DMS153 (cell line): ENCODE measurements around the gene ZFP64.
"Not testable (repeated sequence)": the region's sequence is repeated elsewhere in the genome, so short reads cannot be mapped to it uniquely, and the experiment has no call there.

Experiments used
- DNase-seq: peaks from one replicate; lab custom pipeline; 2025; lab: John Stamatoyannopoulos, UW

The ZFP64 gene

DNA sequence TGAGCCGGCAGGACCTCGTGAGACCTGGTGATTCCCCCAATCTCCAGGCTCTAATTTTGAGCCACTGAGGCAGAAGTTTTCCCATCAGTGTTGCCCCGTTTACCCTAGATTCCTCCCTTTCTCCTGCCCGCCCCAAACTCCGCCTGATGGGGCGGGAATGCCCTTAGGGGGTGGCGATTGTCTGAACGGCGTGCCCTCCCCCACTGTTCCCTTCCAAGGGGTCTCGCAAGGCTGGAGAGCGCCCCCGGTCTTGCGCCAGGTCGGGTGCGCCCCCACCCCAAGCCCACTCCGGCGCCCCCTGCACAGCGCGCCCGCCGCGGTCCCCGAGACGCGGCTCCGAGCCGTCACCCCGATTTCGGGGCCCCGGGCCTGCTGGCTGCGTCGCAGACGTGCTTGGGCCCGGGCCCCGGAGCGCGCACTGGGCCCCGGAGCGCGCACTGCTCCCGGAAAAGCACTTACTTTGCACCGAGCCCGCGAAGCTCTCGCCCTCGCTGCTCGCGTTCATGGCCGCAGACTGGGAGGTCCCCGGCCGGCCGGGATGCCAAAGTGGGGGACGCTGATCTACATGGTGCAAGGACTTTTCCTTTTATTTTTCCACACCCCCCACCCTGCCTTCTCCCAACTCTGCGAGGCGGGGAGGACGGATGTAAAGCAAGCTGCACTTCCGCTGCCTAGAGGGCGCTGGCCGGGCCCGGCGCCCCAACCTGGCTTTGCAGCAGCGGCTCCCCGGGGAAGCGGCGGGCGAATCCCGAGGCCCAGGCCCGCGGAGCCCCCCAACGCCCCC is at the start of gene ZFP64:
Gene ZFP64 (minus strand): TSS at position 648 of the 784 bp plus-strand sequence. CDS start 143 bp downstream, at position 505.
- DNase-seq, result peak; percentile 67

DNA sequence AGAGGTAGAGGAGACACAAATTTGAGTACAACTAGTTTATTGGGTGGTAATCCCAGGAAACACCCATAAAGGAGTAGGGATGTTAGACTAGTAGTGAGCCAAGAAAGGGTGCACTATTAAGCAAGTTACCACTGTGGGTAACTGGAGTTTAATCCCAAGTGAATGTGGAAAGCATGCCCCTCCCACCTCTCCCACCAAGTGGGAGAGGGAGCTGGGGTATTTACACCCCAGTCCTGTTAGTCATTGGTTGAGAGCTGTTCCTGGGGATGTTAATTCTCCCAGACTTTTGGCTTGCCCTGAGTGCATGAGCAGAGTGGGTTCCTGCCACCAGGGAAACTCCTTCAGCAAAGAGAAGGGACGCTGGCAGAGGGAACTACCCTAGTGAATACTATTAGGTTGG is 49.2 kb upstream of the ZFP64 start:
- DNase-seq, result no peak

DNA sequence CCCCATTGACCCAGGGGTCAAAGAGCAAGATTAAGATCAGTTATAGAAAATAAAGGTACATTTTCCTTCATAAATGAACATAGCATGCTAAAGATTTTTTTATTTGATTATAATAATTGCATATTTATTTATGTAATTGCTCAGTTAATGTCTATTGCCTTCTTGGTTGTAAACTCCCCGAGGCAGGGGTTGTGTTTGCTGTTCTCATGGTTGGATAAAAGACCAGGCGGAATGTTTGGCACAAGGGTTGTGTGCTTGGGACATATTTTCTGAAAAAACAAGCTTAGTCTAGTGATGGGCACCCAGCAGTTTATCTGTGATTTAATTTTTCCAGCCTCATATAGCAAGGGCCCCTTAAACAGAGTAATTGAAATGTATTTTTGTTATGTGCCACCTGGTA is 47.5 kb upstream of the ZFP64 start:
- no peak for DNase-seq

DNA sequence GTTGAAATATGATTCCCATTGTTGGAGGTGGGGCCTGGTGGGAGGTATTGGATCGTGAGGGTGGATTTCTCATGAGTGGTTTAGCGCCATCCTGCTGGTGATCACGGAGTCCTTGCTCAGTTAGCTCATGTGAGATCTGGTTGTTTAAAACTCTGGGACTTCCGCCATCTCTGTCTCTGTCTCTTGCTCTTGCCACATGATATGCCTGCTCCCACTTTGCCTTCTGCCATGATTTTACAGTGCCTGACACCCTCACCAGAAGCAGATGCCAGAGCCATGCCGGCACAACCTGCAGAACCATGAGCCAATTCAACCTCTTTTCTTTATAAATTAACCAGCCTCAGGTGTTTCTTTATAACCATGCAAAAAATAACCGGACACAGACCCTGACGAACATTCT is 44.7 kb upstream of the ZFP64 start:
- no peak for DNase-seq

DNA sequence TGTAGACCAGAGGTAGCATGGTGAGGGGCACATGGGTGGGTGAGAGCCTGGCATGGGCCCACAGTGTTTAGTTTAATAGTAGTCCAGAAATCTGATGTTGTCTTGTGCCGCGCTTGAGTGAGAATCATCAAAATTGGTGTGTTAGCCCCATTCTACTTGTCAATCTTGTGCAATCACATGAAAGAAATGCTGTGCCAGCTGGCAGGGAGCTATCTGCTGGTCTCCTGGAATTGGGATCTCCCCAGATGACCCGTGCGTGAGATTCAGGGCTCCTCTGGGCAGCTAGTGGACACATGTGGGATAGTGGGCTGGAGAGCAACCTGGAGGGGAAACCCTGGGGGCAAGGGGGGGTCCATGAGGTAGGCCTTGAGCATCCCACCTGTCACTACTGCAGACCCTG is 43.5 kb upstream of the ZFP64 start:
- no peak for DNase-seq

DNA sequence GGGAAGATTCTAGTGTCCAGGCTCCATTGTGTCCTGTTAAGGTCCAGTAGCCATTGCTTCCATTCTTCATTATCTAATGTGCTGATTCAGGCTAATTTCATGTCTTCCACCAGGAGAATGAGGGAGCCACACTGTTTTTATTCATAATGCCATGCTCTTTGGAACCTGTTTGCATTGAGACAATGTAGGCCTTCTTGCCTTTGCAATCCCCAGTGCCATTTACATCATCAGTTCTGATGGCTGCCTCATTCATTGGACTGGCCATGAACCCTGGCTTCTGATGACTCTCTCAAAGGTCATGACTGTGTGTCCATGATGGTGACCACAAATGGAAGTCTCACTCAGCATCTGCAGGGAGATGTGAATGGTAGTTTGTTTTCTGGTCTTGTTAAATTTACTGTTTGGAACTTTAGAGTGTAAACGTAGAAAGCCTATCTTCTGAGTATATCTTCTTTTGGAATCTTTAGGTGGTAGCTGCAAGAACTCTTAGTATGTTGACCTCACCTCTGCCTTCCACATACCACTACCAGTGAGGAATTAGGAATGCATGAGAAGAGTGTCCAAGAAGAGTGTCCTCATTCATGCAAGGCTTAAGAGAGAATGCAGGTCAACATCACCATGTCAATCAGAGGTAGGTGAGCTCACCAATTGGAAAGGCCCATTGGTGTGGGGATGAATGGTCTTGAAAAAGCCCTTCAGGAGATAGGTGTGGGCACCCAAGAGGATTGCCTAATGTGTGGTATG is 42.9 kb upstream of the ZFP64 start:
- no peak for DNase-seq

DNA sequence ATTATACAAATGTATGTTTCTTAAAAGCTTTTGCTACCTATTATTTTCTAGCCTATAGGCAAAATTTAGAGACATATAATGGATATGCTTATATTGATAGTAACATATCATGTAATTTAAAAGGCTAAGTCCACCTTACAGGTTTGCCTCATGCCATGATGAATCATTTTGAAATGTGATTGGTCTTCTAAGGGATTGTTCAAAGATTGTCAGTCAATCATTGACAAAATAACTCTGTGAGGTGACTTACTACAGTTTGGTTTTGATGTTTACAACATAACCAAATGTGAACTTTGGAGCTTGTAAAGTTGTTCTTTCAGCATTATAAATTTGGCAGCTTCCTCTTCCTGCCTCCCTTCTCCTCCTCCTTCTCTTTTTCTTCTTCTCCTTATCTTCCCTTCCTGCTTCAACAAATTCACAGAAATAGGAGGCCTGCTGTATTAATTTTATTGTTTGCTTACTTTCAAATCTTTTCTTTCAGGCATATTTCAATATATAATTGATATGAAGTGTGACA is 39.7 kb upstream of the ZFP64 start:
- DNase-seq, result no peak

DNA sequence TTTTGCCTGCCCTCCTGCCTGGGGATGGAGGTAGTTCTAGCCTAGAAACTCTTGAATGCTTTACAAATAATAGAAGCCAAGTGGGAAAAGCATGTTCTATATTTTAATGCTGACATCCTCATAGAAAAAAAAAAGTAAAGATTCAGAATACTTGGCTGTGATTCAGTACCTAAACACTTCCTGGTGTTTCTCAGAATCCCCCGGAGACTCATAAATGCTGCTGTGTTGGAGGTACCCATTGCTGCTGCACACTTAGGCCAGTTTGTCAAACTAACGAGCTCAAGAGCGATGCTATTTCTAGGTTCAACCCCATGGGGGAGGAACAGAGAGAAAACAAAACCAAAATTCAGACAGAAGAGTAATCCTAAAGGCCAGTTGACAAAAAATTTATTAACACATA is 38.8 kb upstream of the ZFP64 start:
- peak; percentile 80 for DNase-seq

DNA sequence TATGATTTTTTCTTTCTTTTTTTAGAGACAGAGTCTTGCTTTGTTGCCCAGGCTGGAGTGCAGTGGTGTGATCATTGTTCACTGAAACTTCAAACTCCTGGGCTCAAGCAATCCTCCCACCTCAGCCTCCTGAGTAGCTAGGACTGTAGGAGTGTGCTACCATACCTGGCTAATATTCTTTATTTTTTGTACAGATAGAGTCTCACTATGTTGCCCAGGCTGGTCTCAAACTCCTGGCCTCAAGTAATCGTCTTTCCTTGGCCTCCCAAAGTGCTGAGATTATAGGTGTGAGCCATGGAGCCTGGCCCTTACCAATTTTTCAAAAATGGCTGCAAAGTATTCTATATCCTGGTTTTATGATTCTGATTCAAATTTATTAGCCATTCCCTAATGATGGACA is 37.8 kb upstream of the ZFP64 start:
- not testable (repeated sequence) for DNase-seq

DNA sequence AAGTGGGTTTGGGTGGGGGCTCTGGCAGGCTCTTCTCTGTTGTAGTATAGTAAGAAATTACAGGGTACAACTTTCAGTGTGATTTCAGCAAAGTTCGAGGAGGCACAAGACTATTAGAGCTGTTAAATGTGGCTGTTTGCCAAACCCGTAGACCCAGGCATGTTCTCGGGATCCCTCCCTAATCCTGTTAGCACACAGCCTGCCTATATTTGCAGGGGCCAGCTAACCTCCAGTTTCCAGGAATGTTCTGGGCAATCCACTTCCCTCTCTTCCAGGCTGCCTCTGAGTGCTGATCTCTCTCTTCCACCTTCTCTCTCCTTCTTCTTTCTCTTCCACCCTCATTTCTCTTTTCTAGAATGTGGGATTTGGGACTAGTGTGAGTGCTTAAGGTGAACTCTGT is 34.8 kb upstream of the ZFP64 start:
- DNase-seq, result no peak

DNA sequence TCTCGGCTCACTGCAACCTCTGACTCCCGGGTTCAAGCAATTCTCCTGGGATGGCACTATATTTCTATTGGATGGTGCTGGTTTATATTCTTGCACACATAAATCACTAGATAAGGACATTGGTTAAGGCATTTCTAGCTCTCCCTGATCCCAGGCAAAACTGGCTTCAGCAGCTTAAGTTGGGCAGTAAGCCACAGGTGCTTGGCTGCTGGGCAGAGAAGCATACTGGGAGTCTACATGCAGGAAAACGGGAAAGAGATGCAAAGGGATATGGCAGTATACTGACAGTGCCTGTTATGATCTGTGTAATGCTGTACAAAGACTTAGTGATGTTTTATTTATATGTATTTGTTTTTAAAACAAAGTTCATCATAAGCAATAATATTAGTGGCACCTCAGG is 33.3 kb upstream of the ZFP64 start:
- DNase-seq, result no peak

DNA sequence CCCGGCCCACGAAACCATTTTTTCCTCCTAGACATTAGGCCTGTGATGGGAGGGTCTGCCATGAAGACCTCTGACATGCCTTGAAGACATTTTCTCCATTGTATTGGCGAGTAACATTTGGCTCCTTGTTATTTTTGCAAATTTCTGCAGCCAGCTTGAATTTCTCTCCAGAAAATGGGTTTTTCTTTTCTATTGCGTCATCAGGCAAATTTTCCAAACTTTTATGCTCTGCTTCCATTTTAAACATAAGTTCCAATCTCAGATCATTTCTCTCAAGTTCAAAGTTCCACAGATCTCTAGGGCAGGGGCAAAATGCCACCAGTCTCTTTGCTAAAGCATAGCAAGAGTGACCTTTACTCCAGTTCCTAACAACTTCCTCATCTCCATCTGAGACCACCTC is 29.8 kb upstream of the ZFP64 start:
- not testable (repeated sequence) for DNase-seq

DNA sequence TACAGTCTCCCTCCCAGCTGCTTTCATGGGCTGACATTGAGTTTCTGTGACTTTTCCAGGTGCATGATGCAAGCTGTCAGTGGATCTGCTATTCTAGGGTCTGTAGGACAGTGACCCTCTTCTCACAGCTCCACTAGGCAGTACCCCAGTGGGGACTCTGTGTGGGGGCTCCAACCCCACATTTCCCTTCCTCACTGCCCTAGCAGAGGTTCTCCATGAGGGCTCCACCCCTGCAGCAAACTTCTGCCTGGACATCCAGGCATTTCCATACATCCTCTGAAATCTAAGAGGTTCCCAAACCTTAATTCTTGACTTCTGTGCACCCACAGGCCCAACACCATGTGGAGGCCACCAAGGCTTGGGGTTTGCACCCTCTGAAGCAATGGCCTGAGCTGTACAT is 29.3 kb upstream of the ZFP64 start:
- not testable (repeated sequence) for DNase-seq

DNA sequence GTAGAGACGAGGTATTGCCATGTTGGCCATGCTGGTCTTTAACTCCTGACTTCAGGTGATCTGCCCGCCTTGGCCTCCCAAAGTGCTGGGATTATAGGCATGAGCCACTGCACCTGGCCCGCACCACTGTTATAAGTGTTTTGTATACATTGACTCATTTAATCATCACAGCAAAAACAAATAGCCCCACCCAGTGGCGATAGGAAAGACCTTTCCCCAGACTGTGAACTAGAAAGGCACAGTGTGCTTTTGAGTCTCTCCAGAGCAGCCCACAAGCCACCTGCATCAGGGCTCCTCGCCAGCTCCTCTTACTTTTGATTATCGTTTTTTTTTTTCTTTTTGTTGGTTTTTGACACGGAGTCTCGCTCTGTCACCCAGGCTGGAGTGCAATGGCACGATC is 27.9 kb upstream of the ZFP64 start:
- DNase-seq, result no peak

DNA sequence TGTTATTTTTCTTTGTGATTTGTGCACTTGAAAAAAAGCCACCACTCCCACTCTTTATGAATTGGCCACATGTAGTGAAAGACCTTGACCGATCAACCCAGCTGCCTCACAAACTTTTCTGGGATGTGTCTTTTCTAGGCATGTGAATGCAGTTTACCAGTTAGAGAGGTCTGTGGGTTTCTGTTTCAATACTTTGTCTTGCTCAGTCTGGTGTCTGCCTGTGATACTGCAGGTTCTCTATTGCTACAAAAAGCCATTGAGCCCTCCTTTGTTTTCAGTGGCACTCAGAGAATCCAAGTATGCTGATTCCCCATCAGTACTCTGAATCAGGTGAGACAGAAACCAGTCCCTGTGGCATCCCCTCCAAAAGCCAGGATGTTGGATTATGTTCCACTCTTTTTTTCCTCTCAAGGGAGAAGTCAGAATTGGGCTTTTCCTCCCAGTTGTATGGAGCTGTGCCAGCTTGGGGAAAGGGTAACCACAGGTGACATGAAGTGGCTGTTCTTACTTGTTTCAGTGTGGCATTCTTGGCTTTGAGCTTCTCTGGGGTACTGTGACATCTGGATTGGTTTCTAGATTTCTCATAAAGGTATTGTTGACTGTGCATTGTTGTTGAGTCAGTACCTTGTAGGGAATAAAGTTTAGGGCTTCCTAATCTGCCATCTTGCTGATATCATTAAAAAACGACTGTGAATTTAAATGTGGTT is 26.3 kb upstream of the ZFP64 start:
- DNase-seq, result no peak

DNA sequence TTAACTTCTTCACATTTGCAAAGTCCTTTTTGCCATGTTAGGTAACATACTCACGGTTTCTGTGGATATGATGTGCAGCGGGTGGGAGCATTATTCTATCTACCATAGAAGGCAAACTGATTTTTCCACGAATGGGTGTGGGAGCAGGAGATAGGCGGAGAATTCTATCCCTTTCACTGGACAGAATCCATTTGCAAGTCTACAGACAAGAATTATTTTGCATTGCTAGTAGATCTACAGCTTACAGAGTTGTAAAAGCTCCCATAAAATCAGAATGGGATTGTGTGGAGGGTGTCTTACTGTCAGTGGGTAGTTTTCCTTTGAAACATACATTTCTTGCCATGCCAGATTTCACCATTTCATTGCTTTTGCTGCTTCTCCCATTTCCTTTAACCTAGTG is 22.4 kb upstream of the ZFP64 start:
- no peak for DNase-seq

DNA sequence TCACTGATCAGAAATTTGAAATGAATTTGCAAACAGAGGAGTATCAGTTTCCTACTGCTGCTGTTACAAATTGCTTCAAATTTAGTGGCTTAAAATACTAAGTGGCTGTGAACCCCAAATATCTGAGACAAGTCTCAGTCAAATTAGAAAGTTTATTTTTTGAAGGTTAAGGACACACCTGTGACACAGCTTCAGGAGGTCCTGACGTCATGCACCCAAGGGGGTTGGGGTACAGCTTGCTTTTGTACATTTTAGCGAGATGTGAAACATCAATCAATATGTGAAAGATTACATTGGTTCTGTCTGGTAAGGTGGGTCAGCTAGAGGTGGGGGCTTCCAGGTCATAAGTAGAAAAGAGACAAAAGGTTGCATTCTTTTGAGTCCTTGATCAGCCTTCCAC is 21.4 kb upstream of the ZFP64 start:
- no peak for DNase-seq

DNA sequence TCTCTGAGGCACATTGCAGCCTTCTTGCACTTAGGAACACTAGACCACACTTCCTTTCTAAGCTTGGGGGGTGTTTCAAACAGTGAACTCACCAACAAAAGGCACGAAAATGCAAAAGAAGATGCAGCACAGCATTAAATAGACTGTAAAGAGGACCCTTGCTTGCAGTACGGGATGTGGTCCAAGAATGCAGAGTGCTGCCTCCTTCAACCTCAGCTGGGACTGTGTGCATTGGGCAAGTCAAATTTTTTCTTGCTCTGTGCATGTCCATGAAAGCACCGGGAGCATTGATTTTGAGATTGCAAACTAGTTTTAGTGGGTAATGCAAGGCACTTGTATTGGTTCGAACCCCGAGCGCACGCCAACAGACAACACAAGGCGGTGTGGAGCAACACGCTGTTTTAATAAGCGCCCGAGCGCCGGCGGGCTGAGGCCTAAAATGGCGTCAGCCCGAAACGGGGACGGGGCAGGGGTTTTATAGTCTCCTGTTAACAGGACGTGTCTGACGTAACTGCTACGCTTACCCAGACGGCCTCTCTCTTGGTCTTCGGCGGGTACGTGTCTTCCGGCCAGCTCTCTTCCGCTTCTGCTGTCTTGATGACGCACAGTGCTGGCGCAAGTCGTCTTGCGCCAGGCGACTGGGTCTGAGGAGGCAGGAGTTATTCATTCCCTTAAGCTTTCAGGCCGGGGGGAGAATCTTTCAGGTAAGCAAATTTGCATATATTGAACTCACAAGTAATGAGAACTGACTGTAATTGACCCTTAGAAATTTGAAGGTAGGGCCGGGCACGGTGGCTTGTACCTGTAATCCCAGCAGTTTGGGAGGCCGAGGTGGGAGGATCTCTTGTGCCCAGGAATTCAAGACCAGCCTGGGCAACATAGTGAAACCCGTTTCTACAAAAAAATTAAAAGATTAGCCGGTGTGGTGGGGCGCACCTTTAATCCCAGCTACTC is 18.7 kb upstream of the ZFP64 start:
- DNase-seq, result no peak

DNA sequence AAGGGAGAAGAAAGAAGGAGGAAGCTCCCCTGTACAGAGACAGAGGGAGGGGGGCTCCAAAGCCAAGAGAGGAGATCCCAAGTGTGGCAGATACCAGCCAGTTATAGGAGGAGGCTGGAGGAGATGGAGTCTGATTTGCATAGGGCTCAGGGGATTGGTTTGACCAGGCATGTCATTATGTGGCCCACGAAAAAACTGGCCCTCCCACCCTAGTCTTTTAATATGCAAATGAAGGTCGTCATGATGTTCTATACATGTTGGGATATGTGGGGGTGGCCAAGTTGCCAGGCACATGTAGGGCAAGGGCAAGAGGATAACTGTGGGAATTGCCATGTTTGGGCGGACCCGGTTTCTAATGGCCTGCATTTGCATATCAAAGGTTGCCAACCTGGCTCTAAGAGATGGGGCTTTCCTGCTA is 17.6 kb upstream of the ZFP64 start:
- DNase-seq, result no peak

DNA sequence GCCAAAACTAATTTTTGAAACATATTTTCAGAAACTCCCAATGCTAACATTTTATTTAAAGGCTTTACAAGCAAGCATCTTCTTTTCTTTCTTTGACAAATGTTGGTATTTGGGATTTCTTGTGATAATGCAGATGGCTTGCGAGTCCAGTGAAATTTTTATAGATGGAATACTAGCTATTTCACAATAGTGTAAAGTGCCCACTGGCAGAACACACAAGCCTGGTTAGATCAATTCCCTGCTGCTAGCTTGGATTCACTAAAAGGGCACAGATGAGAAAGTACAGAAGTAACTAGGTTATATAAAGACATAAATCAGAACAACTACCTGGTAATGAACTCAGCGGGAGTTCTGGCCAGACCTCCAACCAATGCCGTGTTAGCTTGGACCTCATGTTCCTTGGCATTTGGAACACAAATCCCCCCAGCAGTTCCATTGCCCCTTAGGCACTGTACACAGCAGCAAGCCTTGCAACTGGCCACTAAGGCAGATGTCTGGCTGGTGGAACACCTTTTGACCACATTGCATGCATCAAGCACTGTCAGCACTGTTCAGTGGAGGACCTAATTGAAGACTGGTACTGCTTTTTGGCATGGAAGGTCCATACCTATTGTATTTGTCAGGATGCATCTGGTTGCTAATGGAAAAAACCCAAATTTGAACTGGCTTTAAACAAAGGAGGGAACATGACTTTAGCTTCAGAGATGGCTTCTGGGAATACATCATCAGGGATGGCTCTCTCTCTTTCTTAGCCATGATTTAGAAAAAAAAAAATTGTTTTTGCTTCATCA is 15.6 kb upstream of the ZFP64 start:
- DNase-seq, result no peak

DNA sequence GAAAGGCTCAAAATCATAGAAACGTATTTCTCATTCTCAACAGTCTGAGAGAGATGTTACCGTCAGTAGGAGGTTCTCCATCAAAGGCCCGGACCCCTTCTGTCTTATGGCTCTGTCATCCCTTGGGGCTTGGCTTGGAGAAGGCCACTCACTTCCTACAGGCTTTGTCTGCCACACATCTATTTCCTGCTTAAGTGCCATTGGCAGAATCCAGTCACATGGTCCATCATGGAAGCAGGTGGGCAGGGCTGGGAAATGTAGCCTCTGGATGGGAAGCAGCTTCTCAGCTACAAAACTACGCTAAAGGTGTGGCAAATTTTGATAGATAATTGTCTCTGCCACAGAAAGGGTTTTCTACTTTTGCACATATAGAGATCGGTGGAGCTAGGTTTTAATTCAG is 12.6 kb upstream of the ZFP64 start:
- DNase-seq, result no peak
